SU-DHL-6 (cell line): Measurements from ENCODE around the gene SLC35A3.

Source experiments
- EZH2phosphoT487 ChIP-seq: fragments of 200-600 bp; sonication (generic), shearing (Covaris generic); conservative IDR thresholded peaks from 2 replicates; pipeline ENCODE4 v1.6.1; 2018; ENCODE audit warnings: mild to moderate bottlenecking, antibody characterized with exemption, low read length, moderate library complexity, mixed read lengths
- TF ChIP-seq, protein P1 (sequence below): fragments of 200-600 bp; sonication (generic); IDR thresholded peaks from one replicate; pipeline ENCODE4 v1.5.1; 2017; ENCODE audit warnings: antibody characterized with exemption, mild to moderate bottlenecking, low read length, moderate library complexity; ENCODE audit not compliant: insufficient read depth, poor library complexity, severe bottlenecking

GRCh38 chr1:100080331-100080730 is 110.5 kb downstream of the SLC35A3 start:
- TF ChIP-seq, protein P1, sequence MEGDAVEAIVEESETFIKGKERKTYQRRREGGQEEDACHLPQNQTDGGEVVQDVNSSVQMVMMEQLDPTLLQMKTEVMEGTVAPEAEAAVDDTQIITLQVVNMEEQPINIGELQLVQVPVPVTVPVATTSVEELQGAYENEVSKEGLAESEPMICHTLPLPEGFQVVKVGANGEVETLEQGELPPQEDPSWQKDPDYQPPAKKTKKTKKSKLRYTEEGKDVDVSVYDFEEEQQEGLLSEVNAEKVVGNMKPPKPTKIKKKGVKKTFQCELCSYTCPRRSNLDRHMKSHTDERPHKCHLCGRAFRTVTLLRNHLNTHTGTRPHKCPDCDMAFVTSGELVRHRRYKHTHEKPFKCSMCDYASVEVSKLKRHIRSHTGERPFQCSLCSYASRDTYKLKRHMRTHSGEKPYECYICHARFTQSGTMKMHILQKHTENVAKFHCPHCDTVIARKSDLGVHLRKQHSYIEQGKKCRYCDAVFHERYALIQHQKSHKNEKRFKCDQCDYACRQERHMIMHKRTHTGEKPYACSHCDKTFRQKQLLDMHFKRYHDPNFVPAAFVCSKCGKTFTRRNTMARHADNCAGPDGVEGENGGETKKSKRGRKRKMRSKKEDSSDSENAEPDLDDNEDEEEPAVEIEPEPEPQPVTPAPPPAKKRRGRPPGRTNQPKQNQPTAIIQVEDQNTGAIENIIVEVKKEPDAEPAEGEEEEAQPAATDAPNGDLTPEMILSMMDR, result no peak
- no peak for TF ChIP-seq EZH2phosphoT487
